GM18526 (cell line): Measurements from ENCODE around the gene KRTAP10-7.
"Not testable (repeated sequence)": the region's sequence is repeated elsewhere in the genome, so short reads cannot be mapped to it uniquely, and the experiment has no call there.

ENCODE experiments used
- POLR2A ChIP-seq: IDR thresholded peaks from 3 replicates; pipeline ENCODE4 v1.6.1; 2011; ENCODE audit not compliant: insufficient read length; ENCODE audit errors: extremely low read depth

KRTAP10-7 gene

DNA sequence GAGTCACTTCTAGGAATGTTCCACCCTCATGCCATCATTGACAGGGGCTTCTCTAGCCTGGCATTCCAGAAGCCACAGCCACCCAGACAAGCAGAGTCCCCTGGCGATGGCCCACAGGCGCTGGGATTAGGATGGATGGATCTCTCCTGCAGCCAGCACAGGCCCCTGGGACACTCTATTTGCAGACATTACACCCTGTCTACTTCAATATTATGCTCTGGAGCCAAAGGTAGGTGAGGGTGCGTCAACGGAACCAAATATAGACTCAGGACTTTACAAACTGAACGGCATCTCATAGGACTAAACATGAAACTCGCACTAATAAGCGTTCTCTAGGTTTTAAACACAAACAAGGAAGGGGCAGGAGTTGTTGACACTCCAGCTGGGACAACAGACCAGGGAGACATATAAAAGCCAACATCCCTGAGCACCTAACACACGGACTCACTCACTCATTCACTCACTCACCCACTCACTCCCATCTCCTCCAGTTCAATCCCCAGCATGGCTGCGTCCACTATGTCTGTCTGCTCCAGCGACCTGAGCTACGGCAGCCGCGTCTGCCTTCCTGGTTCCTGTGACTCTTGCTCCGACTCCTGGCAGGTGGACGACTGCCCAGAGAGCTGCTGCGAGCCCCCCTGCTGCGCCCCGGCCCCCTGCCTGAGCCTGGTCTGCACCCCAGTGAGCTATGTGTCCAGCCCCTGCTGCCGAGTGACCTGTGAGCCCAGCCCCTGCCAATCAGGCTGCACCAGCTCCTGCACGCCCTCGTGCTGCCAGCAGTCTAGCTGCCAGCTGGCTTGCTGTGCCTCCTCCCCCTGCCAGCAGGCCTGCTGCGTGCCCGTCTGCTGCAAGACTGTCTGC lies at the start of gene KRTAP10-7:
TSS of gene KRTAP10-7 (plus strand) at position 480 of the 861 bp plus-strand sequence. CDS start at position 505, 25 bp downstream.
- TF ChIP-seq POLR2A, result not testable (repeated sequence)

- TF ChIP-seq POLR2A, result no peak
These were observed 49.6 kb upstream of the KRTAP10-7 start for GRCh38 chr21:44550807-44551206.

- TF ChIP-seq POLR2A, result no peak
These were observed 48.9 kb upstream of the KRTAP10-7 start, which contains the start of gene KRTAP10-2 for GRCh38 chr21:44551340-44551961. KRTAP10-2 (minus strand) TSS chr21:44551505; CDS start chr21:44551458, 47 bp downstream.

GRCh38 chr21:44552136-44552535 lies 48.3 kb upstream of the KRTAP10-7 start:
- TF ChIP-seq POLR2A, result no peak

- no peak for TF ChIP-seq POLR2A
These were observed 47.7 kb upstream of the KRTAP10-7 start for GRCh38 chr21:44552681-44553080.

GRCh38 chr21:44555200-44555875 lies 45.1 kb upstream of the KRTAP10-7 start:
- no peak for TF ChIP-seq POLR2A

DNA sequence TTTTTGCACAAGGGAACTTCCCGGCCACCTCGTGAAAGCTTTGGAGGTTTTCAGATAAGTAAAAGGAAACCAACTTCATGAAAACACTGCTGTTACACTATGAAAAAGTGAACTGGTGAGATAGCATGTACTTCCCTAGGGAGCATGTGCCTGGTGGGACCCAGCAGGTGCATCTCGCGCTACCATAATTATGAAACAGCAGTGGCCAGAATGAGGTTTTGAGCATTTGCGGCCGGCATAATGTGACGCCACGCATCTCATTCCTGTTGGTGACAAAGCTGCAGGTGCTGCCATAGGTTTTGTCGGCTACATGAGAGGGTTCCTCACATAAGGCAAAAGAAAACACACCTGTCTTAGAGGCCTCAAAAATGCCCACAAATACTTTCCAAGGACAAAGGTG lies 43.5 kb upstream of the KRTAP10-7 start:
- TF ChIP-seq POLR2A, result no peak

DNA sequence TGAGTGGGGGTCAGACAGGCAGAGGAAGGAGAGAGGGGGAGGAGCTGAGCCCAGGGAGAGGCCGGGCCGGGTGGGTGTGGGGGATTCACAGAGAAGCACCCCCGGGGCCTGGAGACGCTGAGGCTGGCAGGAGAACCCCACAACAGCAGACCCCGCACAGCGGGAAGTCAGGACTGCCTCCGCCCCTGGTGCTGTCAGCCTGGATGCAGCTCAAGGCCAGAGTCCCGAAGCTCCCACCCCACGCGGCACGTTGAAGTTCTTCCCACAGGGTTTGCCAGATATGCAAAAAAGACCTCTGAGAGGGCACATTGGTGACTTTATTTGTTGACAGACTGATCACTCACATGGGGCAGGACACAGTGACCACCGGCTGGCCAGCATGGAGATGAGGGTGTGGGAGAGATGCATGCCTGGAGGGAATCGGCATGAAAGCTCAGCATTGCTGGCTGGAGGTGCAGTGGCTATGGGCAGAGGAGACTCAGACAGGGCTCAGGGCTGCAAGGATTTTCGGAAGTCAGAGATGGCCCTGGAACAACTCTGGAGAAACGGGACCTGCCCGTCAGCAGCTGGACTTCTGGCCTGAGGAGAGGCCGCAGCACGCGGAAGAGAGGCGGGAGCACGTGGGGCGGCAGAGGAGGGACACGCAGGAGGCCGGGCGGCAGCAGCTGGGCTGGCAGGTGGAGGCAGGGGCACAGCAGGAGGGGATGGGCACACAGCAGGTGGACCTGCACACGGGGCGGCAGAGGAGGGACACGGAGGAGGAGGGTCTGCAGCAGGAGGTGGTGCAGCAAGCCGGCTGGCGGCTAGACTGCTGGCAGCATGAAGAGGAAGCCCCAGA lies 42.7 kb upstream of the KRTAP10-7 start:
- no peak for TF ChIP-seq POLR2A

DNA sequence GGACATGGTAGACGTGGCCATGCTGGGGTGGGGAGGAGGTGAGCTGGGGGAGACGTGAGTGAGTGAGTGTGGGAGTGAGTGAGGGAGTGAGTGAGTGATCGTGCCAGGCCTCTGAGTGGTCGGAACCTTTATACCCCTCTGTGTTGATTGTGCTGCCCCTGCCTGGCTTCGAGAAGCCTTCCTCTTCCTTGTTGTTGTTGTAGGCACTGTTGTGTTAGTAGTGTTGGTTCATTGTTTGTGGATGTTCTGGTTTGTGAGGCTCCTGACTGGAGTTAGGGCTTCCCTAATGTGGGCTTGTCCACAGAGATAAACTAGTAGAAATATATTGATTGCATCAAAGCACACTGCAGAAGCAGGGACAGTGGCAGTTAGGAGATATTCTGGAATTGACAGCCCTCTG lies 41.7 kb upstream of the KRTAP10-7 start, which contains the start of gene KRTAP10-3:
TSS of gene KRTAP10-3 (minus strand) at position 101 of the 400 bp plus-strand sequence. CDS start at position 21, 80 bp downstream.
- TF ChIP-seq POLR2A, result no peak

- TF ChIP-seq POLR2A, result no peak
These were observed 36.3 kb upstream of the KRTAP10-7 start for GRCh38 chr21:44564099-44564498.

DNA sequence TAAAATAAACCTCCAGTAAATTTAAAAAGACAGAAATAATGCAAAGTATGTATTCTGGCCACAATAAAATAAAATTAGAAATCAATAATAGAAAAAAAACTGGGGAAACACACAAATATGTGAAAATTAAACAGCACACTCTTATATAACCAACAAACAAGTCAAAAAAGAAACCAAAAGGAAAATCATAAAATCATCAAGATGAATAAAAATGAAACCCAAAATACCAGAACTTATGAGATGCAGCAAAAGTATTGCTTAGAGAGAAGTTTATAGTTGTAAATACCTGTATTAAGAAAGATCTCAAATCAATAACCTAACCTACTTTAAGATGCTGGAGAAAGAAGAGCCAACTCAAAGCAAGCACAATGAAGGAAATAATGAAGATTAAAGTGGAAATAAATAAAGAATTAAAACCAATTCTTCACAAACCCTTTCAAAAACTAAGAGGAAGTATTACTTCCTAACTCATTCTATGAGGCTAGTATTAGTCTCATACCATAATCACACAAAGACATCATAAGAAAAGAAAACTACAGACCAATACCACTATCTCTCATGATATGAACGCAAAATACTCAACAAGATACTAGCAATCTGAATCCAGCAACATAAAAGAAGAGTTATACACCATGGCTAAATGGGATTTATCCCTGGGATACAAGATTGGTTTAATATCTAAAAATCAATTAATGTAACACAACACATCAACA lies 35.4 kb upstream of the KRTAP10-7 start:
- TF ChIP-seq POLR2A, result no peak

GRCh38 chr21:44566403-44566802 lies 34.0 kb upstream of the KRTAP10-7 start:
- TF ChIP-seq POLR2A, result no peak

DNA sequence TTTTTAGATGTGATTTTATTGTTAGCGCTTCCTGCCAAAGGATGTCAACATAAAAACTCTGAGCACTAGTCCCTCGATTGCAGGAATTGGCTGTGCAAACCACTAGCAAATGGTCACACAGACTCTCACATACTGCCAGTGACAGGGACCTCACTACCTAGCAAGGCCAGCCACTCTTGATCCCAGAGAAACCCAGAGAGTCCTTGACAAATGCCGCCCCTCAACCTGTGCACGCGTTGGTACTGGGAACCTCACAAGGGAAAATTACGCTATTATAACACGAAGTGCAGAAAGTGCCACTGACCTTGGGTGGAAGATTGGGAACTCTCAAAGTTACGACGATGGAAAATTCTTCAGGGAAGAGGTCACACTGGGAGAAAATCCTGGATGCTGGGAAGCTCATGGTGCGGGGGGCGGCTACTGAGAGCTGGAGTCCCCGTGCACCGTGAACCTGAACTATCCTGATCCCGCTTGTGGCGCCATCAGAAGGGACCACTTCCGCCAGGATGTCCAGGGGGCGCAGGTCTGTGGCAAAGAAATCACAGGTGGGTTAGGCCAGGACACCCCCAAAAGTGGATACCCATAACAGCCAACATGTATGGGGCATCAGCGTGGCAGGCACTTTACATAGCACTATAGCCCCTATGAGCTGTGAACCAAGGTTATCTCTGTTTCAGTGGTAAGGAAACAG lies 32.8 kb upstream of the KRTAP10-7 start:
- no peak for TF ChIP-seq POLR2A
